ENCODE measurements around the gene SLC8A1.

DNA sequence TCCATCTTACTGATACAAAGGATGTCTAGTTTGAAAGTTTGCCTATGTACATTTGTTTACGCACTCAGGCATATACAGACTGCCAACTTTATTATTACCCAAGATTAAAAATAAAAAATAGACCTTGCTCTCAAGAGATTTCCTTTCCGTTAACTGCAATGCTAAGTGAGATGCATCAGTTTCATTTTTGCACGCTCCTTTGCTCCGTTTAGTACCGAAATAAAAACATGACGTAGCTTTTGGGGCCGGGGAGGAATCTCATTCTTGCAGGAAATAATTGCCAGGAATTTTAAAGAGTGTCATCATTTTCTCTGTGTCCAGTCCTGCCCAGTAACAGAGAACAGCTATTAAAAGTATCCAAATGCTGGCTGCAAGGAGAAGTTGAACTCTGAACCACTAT lies 169.5 kb downstream of the SLC8A1 start:
- TF ChIP-seq CTCF (IDR thresholded peaks at IDR 0.05; ENCODE audit: insufficient read depth, low read length) (no peak), GABPA (IDR thresholded peaks at IDR 0.05; ENCODE audit: low read depth) (no peak), POLR2AphosphoS5 (IDR thresholded peaks at IDR 0.05; ENCODE audit: low read depth) (no peak), REST (IDR thresholded peaks at IDR 0.05; ENCODE audit: insufficient replicate concordance, low read depth) (no peak)

Data from HL-60 (cell line).